ENCODE results near the gene GPR78.

The GPR78 gene

DNA sequence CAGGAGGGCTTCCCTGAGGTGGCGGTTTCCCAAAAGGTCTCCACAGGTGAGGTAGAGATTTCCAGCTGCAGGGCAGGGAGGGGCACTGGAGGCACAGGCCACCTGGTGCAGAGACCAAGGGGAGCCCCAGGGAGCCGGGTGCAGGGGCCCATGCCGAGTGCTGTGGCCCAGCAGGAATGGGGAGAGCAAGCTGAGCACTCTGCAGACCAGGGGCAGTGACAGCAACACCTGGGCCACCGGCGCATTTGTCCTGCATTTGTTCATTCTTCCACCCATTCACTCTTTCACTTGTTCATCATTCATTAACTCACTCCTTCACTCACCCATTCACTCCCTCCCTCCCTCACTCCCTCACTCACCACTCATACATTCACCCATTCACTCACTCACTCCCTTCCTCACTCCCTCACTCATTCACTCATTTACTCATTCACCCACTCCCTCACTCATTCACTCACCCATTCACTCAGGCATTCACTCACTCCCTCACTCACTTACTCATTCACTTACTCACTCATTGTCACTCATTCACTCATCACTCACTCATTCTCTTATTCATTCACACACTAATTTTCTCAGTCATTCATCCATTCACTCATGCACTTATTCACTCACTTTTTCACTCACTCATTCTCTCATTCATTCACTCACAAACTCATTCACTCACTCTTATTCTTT is 28.7 kb downstream of the GPR78 start:
- TF ChIP-seq, protein P1, sequence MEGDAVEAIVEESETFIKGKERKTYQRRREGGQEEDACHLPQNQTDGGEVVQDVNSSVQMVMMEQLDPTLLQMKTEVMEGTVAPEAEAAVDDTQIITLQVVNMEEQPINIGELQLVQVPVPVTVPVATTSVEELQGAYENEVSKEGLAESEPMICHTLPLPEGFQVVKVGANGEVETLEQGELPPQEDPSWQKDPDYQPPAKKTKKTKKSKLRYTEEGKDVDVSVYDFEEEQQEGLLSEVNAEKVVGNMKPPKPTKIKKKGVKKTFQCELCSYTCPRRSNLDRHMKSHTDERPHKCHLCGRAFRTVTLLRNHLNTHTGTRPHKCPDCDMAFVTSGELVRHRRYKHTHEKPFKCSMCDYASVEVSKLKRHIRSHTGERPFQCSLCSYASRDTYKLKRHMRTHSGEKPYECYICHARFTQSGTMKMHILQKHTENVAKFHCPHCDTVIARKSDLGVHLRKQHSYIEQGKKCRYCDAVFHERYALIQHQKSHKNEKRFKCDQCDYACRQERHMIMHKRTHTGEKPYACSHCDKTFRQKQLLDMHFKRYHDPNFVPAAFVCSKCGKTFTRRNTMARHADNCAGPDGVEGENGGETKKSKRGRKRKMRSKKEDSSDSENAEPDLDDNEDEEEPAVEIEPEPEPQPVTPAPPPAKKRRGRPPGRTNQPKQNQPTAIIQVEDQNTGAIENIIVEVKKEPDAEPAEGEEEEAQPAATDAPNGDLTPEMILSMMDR (conservative IDR thresholded peaks at IDR 0.05), result no peak
- no peak for TF ChIP-seq ZFX (IDR thresholded peaks at IDR 0.05)

DNA sequence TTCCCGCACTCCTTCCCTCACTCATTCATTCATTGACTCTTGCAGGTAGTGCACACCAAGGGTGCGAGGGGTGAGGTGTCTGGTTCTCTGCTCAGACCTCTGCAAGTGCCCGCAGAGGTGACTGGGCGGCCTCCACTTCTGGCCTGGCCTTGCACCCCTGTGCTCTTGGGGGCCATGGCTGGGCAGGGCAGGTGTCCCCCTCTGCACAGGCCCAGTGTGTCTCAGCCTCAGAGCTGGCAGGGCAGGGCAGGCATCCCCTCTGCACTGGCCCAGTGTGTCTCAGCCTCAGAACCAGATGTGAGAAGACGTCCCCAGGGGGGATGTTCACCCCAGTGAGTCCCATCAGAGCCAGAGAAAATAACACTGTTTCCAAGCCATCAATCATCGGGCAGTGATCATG is 29.2 kb downstream of the GPR78 start:
- no peak for TF ChIP-seq ZFX (IDR thresholded peaks at IDR 0.05)
- TF ChIP-seq, protein P1 (conservative IDR thresholded peaks at IDR 0.05), result no peak
- H3K27ac ChIP-seq, result no peak overlapping the region

More for the DNA sequence above, 28.7 kb downstream of the GPR78 start:
- no peak overlapping the region for H3K27ac ChIP-seq

DNA sequence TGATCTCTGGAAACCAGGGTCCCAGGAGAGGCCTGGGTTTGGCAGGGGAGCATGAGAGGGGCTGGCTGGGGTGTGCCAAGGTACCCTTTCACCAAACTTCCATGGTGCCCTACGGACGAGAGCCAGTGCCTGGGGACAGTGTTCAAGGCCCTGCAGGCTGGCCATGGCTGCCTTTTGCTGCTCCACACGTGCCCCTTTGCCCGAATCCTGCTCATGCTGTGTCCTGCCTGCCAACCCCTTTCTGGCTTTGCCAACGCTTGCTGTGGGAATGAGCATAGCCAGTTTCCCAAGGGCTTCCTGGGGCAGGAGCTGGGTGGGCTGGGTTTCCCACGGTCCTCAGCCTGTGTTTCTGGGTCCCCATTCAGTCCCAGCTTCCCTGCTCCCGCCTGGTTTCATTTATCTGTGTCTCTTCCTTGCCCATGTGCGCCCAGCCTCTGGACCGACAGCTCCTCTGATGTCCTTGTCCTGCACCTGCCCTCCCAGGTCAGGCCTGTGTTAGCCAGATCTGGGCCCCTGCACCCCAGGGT is 29.7 kb downstream of the GPR78 start:
- H3K27ac ChIP-seq, result no peak overlapping the region
- TF ChIP-seq, protein P1 (conservative IDR thresholded peaks at IDR 0.05), result no peak
- TF ChIP-seq ZFX (IDR thresholded peaks at IDR 0.05), result no peak

DNA sequence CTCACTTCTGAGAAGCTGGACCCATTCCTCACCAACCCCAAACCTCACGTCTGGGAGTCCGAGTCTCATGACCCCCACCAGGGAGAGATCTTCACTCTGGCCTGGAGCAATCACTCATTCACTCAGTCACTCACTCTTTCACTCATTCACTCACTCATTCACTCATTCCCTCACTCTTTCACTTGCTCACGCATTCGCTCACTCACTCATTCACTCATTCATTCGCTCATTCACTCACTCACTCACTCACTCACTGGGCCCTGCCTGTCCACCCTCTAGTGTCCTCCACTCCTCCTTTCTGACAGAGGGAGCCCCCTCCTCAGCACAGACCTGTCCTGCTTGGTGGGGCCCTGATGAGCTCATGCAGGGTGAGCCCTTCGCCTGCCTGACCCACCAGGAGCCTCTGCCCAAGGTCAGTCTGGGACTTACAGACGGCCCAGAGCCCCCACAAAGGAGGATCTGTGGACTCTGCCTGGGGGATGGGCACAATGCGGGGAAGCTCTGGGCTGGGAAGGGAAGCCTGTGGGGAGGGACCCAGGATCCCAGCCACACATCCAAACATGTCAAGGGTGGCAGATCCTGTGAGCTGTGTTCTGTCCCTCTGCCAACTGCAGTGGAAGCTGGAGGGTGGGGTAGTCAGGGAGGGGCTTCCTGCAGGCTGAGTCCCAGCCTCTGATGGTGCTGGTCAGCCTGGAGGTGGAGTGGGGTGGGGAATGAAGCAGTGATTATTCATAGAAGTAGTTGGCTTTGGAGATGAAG is 30.8 kb downstream of the GPR78 start:
- TF ChIP-seq, protein P1 (conservative IDR thresholded peaks at IDR 0.05), result no peak
- no peak for TF ChIP-seq ZFX (IDR thresholded peaks at IDR 0.05)
- no peak overlapping the region for H3K27ac ChIP-seq

DNA sequence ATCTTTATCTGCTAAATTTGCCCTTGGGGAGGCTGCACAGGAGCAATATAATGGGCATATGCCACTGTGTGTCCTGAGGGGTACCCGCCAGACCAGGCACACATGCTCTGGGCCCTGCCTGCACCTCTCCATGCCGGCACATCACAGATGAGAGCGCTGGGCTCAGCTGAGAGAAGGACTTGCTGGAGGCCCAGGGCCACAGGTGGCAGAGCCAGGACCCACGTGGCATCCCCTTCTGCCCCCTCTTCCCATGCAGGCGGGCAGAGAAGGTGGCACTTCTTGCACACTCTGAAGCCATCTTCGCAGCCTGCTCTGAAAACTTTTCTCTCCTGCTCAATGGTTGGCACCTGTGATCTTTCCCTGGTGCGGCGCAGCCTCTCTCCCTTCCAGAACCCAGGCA is 32.5 kb downstream of the GPR78 start:
- TF ChIP-seq ZFX (IDR thresholded peaks at IDR 0.05), result no peak
- TF ChIP-seq, protein P1 (conservative IDR thresholded peaks at IDR 0.05), result no peak

DNA sequence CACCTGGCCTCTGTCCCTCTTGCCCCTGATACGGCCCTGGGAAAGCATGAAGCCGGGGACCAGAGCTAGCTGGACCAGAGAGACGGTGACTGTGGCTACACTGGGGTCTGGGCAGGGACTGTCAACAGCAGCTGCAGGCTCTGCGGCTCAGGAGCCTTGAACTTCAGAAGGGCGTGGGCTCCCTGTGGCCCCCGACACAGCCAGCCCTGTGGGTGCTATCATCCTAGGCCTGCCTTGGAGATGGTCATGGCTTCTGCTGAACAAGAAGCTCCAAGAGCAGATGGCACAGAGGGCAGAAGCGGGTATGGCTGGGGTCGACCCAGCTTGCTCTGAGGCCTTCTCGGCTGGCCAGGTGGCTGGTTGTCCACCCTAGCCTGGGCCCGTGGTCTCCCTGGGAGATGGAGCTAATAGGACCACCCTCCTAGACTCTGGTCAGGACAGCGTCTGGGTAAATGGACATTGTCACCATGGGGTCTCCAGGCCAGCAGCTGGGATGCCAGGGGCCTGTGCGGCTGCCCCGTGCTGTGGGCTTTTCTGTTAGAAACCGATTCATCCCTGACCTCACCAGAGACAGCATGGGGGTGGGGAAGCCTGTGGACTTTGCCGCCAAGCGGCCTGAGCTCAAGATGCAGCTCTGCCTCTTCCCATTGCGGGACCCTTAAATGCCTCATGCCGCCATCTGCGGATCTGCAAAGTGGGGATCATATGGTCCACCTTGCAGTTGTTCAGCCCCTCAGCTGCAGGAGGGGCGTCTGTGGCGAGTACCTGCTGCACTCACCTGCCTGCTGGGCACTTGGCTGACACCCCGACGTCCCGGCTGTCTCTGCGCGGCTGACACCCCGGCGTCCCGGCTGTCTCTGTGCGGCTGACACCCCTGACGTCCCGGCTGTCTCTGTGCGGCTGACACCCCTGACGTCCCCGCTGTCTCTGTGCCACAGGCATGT is 33.5 kb downstream of the GPR78 start:
- no peak overlapping the region for H3K27ac ChIP-seq
- TF ChIP-seq ZFX (IDR thresholded peaks at IDR 0.05), result no peak
- TF ChIP-seq, protein P1 (conservative IDR thresholded peaks at IDR 0.05), result no peak

More for the DNA sequence above, 32.5 kb downstream of the GPR78 start:
- H3K27ac ChIP-seq, result no peak overlapping the region
